HepG2 (cell line): ENCODE measurements around the gene SLC6A8. TPM values are rescaled to one million over a fixed set of nuclear protein-coding genes. Genes with fewer than 3 reads are reported as not detected.

Experiments used
- HNRNPH1 ChIP-seq: fragments of 200-400 bp; formaldehyde crosslinking; optimal IDR thresholded peaks from 2 replicates; pipeline ENCODE3; 2017; ENCODE audit warnings: mild to moderate bottlenecking, low read depth, low read length
- HNRNPL ChIP-seq: fragments of 200-400 bp; formaldehyde crosslinking; IDR thresholded peaks from 2 replicates; pipeline ENCODE4 v1.6.1; 2017; ENCODE audit warnings: mild to moderate bottlenecking, low read depth, low read length
- NFKBIZ ChIP-seq: IDR thresholded peaks from 2 replicates; pipeline ENCODE4 v1.6.1; 2018; ENCODE audit warnings: missing genetic modification reagents, missing compliant biosample characterization
- THAP11 ChIP-seq: IDR thresholded peaks from 2 replicates; pipeline ENCODE4 v1.6.1; 2016; ENCODE audit warnings: missing biosample characterization, missing genetic modification reagents
- ZNF468 ChIP-seq: sonication (generic); formaldehyde crosslinking; IDR thresholded peaks from 2 replicates; pipeline ENCODE4 v1.8.0; 2022; ENCODE audit warnings: mild to moderate bottlenecking, moderate library complexity, missing genetic modification reagents
- ZNF589 ChIP-seq: sonication (generic); formaldehyde crosslinking; conservative IDR thresholded peaks from 2 replicates; pipeline ENCODE4 v1.8.0; 2022; ENCODE audit warnings: mild to moderate bottlenecking, moderate library complexity, missing genetic modification reagents
- ZNF598 ChIP-seq: sonication (generic); formaldehyde crosslinking; IDR thresholded peaks from 2 replicates; pipeline ENCODE4 v1.5.1; 2020; ENCODE audit warnings: mild to moderate bottlenecking, missing genetic modification reagents, borderline replicate concordance
- polyA plus RNA-seq, 8 experiments: library from polyadenylated mRNA; depleted of rRNA in 3 of 8; stranded (reverse) in 7 of 8; unstranded in 1 of 8; fragments of >200 nt; fragmentation: Illumina TruSeq in 4 of 8; extraction: Trizol in 4 of 8; gene quantifications; 2 replicates each; pipeline versions ENCODE4 v1.2.1 to v1.2.3, GENCODE V29; 2011 to 2016; ENCODE audit warnings: low read depth in 4 of 8, missing spikeins in 1 of 8, mixed read lengths in 1 of 8; ENCODE audit not compliant: insufficient read depth in 1 of 8
- total RNA-seq, 5 experiments: library from RNA; depleted of rRNA; stranded (reverse); fragments of >200 nt; fragmentation: Illumina TruSeq; extraction: Trizol; gene quantifications; 2 replicates each; pipeline ENCODE4 v1.2.3, GENCODE V29; 2016; ENCODE audit warnings: low read depth in 1 of 5
- TF ChIP-seq, protein P1 (sequence below): sonication (generic); formaldehyde crosslinking; IDR thresholded peaks from 2 replicates; pipeline ENCODE4 v1.9.0; 2022; ENCODE audit warnings: missing genetic modification reagents, mild to moderate bottlenecking, borderline replicate concordance
- TF ChIP-seq, protein P2 (sequence below): conservative IDR thresholded peaks from 2 replicates; pipeline ENCODE4 v1.6.1; 2018; ENCODE audit warnings: missing genetic modification reagents

Gene SLC6A8
- total and polyA plus RNA-seq, 2 of the 13 experiments (the other 11 are each of a cell fraction or from before 2014, with no cell fraction given), result 13.9 to 176 TPM

DNA sequence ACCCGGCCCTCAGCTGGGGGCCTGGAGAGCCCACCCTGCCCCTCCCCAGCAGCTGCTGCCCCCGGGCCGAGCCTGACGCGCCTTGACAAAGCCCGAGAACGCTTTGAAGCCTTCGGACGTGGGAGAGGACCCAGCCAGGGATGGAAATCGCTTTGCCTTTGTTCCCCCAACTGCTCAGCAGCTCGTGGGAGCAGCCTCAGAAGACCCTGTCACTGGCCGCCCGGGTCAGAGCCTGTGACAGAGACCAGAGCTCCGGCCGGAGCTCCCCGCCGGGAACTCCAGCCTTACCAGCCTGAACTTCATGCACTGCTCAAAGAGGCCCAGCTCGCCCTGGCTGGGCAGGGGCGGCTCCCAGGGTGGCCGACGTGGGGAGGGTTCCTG, 2.6 kb upstream of the SLC6A8 start (continued):
- TF ChIP-seq HNRNPH1, result no peak
- TF ChIP-seq HNRNPL, result 0 out of 2 replicates have a peak, but pooled peaks have one; percentile 54
- TF ChIP-seq NFKBIZ (CRISPR knock-in tag), result no peak
- no peak for TF ChIP-seq ZNF589 (CRISPR knock-in tag)
- no peak for TF ChIP-seq ZNF468 (CRISPR knock-in tag)
- TF ChIP-seq, protein P1, sequence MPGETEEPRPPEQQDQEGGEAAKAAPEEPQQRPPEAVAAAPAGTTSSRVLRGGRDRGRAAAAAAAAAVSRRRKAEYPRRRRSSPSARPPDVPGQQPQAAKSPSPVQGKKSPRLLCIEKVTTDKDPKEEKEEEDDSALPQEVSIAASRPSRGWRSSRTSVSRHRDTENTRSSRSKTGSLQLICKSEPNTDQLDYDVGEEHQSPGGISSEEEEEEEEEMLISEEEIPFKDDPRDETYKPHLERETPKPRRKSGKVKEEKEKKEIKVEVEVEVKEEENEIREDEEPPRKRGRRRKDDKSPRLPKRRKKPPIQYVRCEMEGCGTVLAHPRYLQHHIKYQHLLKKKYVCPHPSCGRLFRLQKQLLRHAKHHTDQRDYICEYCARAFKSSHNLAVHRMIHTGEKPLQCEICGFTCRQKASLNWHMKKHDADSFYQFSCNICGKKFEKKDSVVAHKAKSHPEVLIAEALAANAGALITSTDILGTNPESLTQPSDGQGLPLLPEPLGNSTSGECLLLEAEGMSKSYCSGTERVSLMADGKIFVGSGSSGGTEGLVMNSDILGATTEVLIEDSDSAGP (CRISPR knock-in tag), result no peak
- TF ChIP-seq, protein P2, sequence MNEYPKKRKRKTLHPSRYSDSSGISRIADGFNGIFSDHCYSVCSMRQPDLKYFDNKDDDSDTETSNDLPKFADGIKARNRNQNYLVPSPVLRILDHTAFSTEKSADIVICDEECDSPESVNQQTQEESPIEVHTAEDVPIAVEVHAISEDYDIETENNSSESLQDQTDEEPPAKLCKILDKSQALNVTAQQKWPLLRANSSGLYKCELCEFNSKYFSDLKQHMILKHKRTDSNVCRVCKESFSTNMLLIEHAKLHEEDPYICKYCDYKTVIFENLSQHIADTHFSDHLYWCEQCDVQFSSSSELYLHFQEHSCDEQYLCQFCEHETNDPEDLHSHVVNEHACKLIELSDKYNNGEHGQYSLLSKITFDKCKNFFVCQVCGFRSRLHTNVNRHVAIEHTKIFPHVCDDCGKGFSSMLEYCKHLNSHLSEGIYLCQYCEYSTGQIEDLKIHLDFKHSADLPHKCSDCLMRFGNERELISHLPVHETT (CRISPR knock-in tag), result no peak
- no peak for TF ChIP-seq THAP11
- TF ChIP-seq ZNF598 (CRISPR knock-in tag), result peak; percentile 22; the same call in 1 of the 2 replicates
